Measurements from ENCODE around the gene CACNA2D3. TPM values are rescaled to one million over a fixed set of nuclear protein-coding genes. Genes with fewer than 3 reads are reported as not detected.

Gene CACNA2D3
- total RNA-seq, 1 donor from 2014 or later: 0.70 TPM

GRCh38 chr3:54574906-54575617 lies 452.7 kb downstream of the CACNA2D3 start:
- H3K4me1 ChIP-seq (ENCODE audit: insufficient read depth, low read length): no peaks in the 10 kb centered on the region
- no peaks in the 10 kb centered on the region for H3K27me3 ChIP-seq (ENCODE audit: insufficient read depth, low read length)
- no peak overlapping the region for H3K27ac Mint-ChIP-seq (ENCODE audit: unreplicated experiment)
- H3K4me3 Mint-ChIP-seq (ENCODE audit: unreplicated experiment): no peak overlapping the region
- no peak overlapping the region for H3K27ac ChIP-seq (ENCODE audit: low read depth, low read length)
- no peak overlapping the region for H3K4me3 ChIP-seq (ENCODE audit: insufficient read depth, low read depth, low read length)
- H3K4me1 Mint-ChIP-seq (ENCODE audit: low read depth, unreplicated experiment): peaks cover 8% of the 10 kb centered on the region
- H3K79me2 ChIP-seq (ENCODE audit: insufficient read depth, low read length): no peaks in the 10 kb centered on the region
- TF ChIP-seq EZH2 (IDR thresholded peaks at IDR 0.05; ENCODE audit: insufficient read depth, low read length) (no peak), CTCF (IDR thresholded peaks at IDR 0.05; ENCODE audit: insufficient read depth, low read depth, low read length) (no peak)
- DNase-seq (ENCODE audit: low read depth): no peak
- no peak overlapping the region for H3K4me2 ChIP-seq (ENCODE audit: low read length)
- H3K9me3 Mint-ChIP-seq (ENCODE audit: unreplicated experiment): no peaks in the 10 kb centered on the region
- no peaks in the 10 kb centered on the region for H3K9me3 ChIP-seq (ENCODE audit: insufficient read depth, low read depth, low read length)
- H3K9ac ChIP-seq (ENCODE audit: low read length): no peak overlapping the region
- no peaks in the 10 kb centered on the region for H3K36me3 Mint-ChIP-seq (ENCODE audit: low read depth, unreplicated experiment)
- no peak overlapping the region for H2AFZ ChIP-seq (ENCODE audit: low read depth, low read length)
- no peaks in the 10 kb centered on the region for H4K20me1 ChIP-seq (ENCODE audit: insufficient read depth, low read length)
- FAIRE-seq: no peak
- H3K27me3 Mint-ChIP-seq (ENCODE audit: low read depth, unreplicated experiment): peaks cover 6% of the 10 kb centered on the region
- no peaks in the 10 kb centered on the region for H3K36me3 ChIP-seq (ENCODE audit: insufficient read depth, low read length)

DNA sequence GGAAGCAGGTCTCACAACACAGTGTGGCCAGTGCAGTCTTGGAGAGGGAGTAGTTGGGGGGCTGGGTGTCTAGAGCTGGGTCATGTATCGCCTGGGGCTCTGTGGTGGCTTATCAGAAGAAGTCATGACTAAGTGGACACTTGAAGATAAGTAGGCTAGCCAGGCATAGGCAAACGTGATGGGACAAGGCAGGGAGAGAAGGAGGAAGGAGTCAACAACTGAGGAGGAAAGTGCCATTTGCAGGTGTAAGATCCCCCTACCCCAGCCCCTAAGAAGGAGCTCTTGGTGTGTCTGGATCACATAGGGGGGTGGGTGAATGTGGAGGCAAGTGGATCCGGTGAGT lies 453.2 kb downstream of the CACNA2D3 start:
- DNase-seq (ENCODE audit: low read depth): no peak
- Histone ChIP-seq H3K9me3 (ENCODE audit: insufficient read depth, low read depth, low read length) (no peaks in the 10 kb centered on the region), H3K9ac (ENCODE audit: low read length) (no peak overlapping the region), H2AFZ (ENCODE audit: low read depth, low read length) (no peak overlapping the region), H3K79me2 (ENCODE audit: insufficient read depth, low read length) (no peaks in the 10 kb centered on the region), H3K36me3 (ENCODE audit: insufficient read depth, low read length) (no peaks in the 10 kb centered on the region), H3K4me1 (ENCODE audit: insufficient read depth, low read length) (no peaks in the 10 kb centered on the region), H3K27ac (ENCODE audit: low read depth, low read length) (no peak overlapping the region), H3K27me3 (ENCODE audit: insufficient read depth, low read length) (no peaks in the 10 kb centered on the region), H4K20me1 (ENCODE audit: insufficient read depth, low read length) (no peaks in the 10 kb centered on the region), H3K4me2 (ENCODE audit: low read length) (no peak overlapping the region), H3K4me3 (ENCODE audit: insufficient read depth, low read depth, low read length) (no peak overlapping the region)
- Mint-ChIP-seq H3K27ac (ENCODE audit: unreplicated experiment) (no peak overlapping the region), H3K4me1 (ENCODE audit: low read depth, unreplicated experiment) (peaks cover 8% of the 10 kb centered on the region), H3K27me3 (ENCODE audit: low read depth, unreplicated experiment) (peaks cover 8% of the 10 kb centered on the region), H3K9me3 (ENCODE audit: unreplicated experiment) (no peaks in the 10 kb centered on the region), H3K36me3 (ENCODE audit: low read depth, unreplicated experiment) (no peaks in the 10 kb centered on the region), H3K4me3 (ENCODE audit: unreplicated experiment) (no peak overlapping the region)
- TF ChIP-seq CTCF (IDR thresholded peaks at IDR 0.05; ENCODE audit: insufficient read depth, low read depth, low read length) (no peak), EZH2 (IDR thresholded peaks at IDR 0.05; ENCODE audit: insufficient read depth, low read length) (no peak)
- no peak for FAIRE-seq

DNA sequence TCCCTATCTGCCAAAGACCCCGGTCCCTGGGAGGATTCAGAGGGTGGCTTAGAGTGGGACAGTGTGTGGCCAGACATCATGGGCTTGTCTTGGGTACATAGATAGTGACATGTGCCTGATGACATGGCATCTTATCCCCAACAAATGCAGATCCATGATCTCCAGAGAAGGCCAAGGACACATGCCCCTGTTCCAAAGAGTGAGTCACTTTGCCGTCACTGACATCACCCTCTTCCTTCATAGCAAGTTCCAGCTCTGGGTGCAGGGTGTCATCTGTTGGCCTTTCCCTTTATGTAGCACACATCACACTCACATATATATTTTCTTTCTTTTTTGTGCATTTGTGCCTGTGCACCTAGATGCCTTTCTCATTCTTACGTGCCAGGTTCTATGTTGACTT lies 455.0 kb downstream of the CACNA2D3 start:
- TF ChIP-seq EZH2 (IDR thresholded peaks at IDR 0.05; ENCODE audit: insufficient read depth, low read length) (no peak), CTCF (IDR thresholded peaks at IDR 0.05; ENCODE audit: insufficient read depth, low read depth, low read length) (no peak)
- no peaks in the 10 kb centered on the region for H4K20me1 ChIP-seq (ENCODE audit: insufficient read depth, low read length)
- H3K4me1 ChIP-seq (ENCODE audit: insufficient read depth, low read length): no peaks in the 10 kb centered on the region
- no peak for DNase-seq (ENCODE audit: low read depth)
- H2AFZ ChIP-seq (ENCODE audit: low read depth, low read length): no peak overlapping the region
- H3K79me2 ChIP-seq (ENCODE audit: insufficient read depth, low read length): no peaks in the 10 kb centered on the region
- no peak overlapping the region for H3K27ac Mint-ChIP-seq (ENCODE audit: unreplicated experiment)
- no peak overlapping the region for H3K9ac ChIP-seq (ENCODE audit: low read length)
- peaks cover 3% of the 10 kb centered on the region for H3K4me1 Mint-ChIP-seq (ENCODE audit: low read depth, unreplicated experiment)
- no peak overlapping the region for H3K4me2 ChIP-seq (ENCODE audit: low read length)
- no peaks in the 10 kb centered on the region for H3K36me3 ChIP-seq (ENCODE audit: insufficient read depth, low read length)
- no peak for FAIRE-seq
- H3K9me3 Mint-ChIP-seq (ENCODE audit: unreplicated experiment): no peaks in the 10 kb centered on the region
- no peak overlapping the region for H3K4me3 Mint-ChIP-seq (ENCODE audit: unreplicated experiment)
- peaks cover 9% of the 10 kb centered on the region for H3K27me3 Mint-ChIP-seq (ENCODE audit: low read depth, unreplicated experiment)
- no peaks in the 10 kb centered on the region for H3K9me3 ChIP-seq (ENCODE audit: insufficient read depth, low read depth, low read length)
- no peak overlapping the region for H3K4me3 ChIP-seq (ENCODE audit: insufficient read depth, low read depth, low read length)
- no peak overlapping the region for H3K27ac ChIP-seq (ENCODE audit: low read depth, low read length)
- no peaks in the 10 kb centered on the region for H3K36me3 Mint-ChIP-seq (ENCODE audit: low read depth, unreplicated experiment)
- no peaks in the 10 kb centered on the region for H3K27me3 ChIP-seq (ENCODE audit: insufficient read depth, low read length)
